ENCODE data around the gene PAPPA2. TPM values are rescaled to one million over a fixed set of nuclear protein-coding genes. Genes with fewer than 3 reads are reported as not detected.

The PAPPA2 gene
- total RNA-seq, 1 donor from 2014 or later, result 0.25 TPM

GRCh38 chr1:176774224-176774623 lies 311.2 kb downstream of the PAPPA2 start:
- H3K27me3 Mint-ChIP-seq (ENCODE audit: low read depth), result peaks cover 6% of the 10 kb centered on the region
- peaks cover 4% of the 10 kb centered on the region for H3K4me1 Mint-ChIP-seq
- no peak for DNase-seq (ENCODE audit: low spot score in 2 of 2, unreplicated experiment in 2 of 2)
- no peaks in the 10 kb centered on the region for H3K9me3 Mint-ChIP-seq
- no peak for TF ChIP-seq CTCF (IDR thresholded peaks at IDR 0.05; ENCODE audit: unreplicated experiment)
- H3K4me3 Mint-ChIP-seq, result no peak overlapping the region
- no peak overlapping the region for H3K27ac Mint-ChIP-seq
- H3K36me3 Mint-ChIP-seq, result no peaks in the 10 kb centered on the region

GRCh38 chr1:176775378-176775777 lies 312.4 kb downstream of the PAPPA2 start:
- Mint-ChIP-seq H3K4me3 (no peak overlapping the region), H3K27me3 (ENCODE audit: low read depth) (peaks cover 6% of the 10 kb centered on the region), H3K27ac (no peak overlapping the region), H3K9me3 (no peaks in the 10 kb centered on the region), H3K36me3 (no peaks in the 10 kb centered on the region), H3K4me1 (peaks cover 4% of the 10 kb centered on the region)
- TF ChIP-seq CTCF (IDR thresholded peaks at IDR 0.05; ENCODE audit: unreplicated experiment), result no peak
- DNase-seq (ENCODE audit: low spot score in 2 of 2, unreplicated experiment in 2 of 2), result no peak

GRCh38 chr1:176775996-176776395 lies 313.0 kb downstream of the PAPPA2 start:
- no peak for DNase-seq (ENCODE audit: low spot score in 2 of 2, unreplicated experiment in 2 of 2)
- H3K9me3 Mint-ChIP-seq, result no peaks in the 10 kb centered on the region
- TF ChIP-seq CTCF (IDR thresholded peaks at IDR 0.05; ENCODE audit: unreplicated experiment), result no peak
- peaks cover 4% of the 10 kb centered on the region for H3K4me1 Mint-ChIP-seq
- peaks cover 7% of the 10 kb centered on the region for H3K27me3 Mint-ChIP-seq (ENCODE audit: low read depth)
- no peak overlapping the region for H3K27ac Mint-ChIP-seq
- no peaks in the 10 kb centered on the region for H3K36me3 Mint-ChIP-seq
- no peak overlapping the region for H3K4me3 Mint-ChIP-seq

- Mint-ChIP-seq H3K4me1 (peaks cover 4% of the 10 kb centered on the region), H3K4me3 (no peak overlapping the region), H3K27ac (no peak overlapping the region), H3K9me3 (no peaks in the 10 kb centered on the region), H3K36me3 (no peaks in the 10 kb centered on the region), H3K27me3 (ENCODE audit: low read depth) (peaks cover 12% of the 10 kb centered on the region)
- no peak for TF ChIP-seq CTCF (IDR thresholded peaks at IDR 0.05; ENCODE audit: unreplicated experiment)
- no peak for DNase-seq (ENCODE audit: low spot score in 2 of 2, unreplicated experiment in 2 of 2)
These were observed 315.1 kb downstream of the PAPPA2 start for GRCh38 chr1:176778056-176778455.

GRCh38 chr1:176779992-176780328 lies 317.0 kb downstream of the PAPPA2 start:
- no peaks in the 10 kb centered on the region for H3K36me3 Mint-ChIP-seq
- H3K27ac Mint-ChIP-seq, result no peak overlapping the region
- peaks cover 4% of the 10 kb centered on the region for H3K4me1 Mint-ChIP-seq
- no peak for DNase-seq (ENCODE audit: low spot score in 2 of 2, unreplicated experiment in 2 of 2)
- no peak overlapping the region for H3K4me3 Mint-ChIP-seq
- H3K9me3 Mint-ChIP-seq, result no peaks in the 10 kb centered on the region
- H3K27me3 Mint-ChIP-seq (ENCODE audit: low read depth), result peaks cover 10% of the 10 kb centered on the region
- no peak for TF ChIP-seq CTCF (IDR thresholded peaks at IDR 0.05; ENCODE audit: unreplicated experiment)

GRCh38 chr1:176783309-176783708 lies 320.3 kb downstream of the PAPPA2 start:
- no peak for TF ChIP-seq CTCF (IDR thresholded peaks at IDR 0.05; ENCODE audit: unreplicated experiment)
- Mint-ChIP-seq H3K4me1 (peaks cover 16% of the 10 kb centered on the region), H3K27me3 (ENCODE audit: low read depth) (peaks cover 10% of the 10 kb centered on the region), H3K27ac (no peak overlapping the region), H3K9me3 (no peaks in the 10 kb centered on the region), H3K4me3 (no peak overlapping the region), H3K36me3 (no peaks in the 10 kb centered on the region)
- DNase-seq (ENCODE audit: low spot score in 2 of 2, unreplicated experiment in 2 of 2), result no peak

All from mesothelial cell of epicardium (in vitro differentiated cells).